ENCODE data around the gene PSMB8.

The PSMB8 gene

DNA sequence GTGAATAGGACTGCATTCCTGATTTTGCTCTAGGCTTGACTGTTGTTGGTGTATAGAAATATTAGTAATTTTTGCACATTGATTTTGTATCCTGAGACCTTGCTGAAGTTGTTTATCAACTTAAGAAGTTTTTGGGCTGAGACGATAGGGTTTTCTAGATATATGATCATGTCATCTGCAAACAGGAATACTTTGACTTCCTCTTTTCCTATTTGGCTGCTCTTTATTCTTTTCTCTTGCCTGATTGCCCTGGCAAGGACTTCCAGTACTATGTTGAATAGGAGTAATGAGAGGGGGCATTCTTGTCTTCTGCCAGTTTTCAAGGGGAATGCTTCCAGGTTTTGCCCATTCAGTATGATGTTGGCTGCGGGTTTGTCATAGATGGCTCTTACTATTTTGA, 40.4 kb downstream of the PSMB8 start:
- no peak overlapping the region for H3K4me3 ChIP-seq (replicated peaks; ENCODE audit: low read depth, low read length)
- DNase-seq (ENCODE audit: low read depth) = no peak
- TF ChIP-seq, protein P1, sequence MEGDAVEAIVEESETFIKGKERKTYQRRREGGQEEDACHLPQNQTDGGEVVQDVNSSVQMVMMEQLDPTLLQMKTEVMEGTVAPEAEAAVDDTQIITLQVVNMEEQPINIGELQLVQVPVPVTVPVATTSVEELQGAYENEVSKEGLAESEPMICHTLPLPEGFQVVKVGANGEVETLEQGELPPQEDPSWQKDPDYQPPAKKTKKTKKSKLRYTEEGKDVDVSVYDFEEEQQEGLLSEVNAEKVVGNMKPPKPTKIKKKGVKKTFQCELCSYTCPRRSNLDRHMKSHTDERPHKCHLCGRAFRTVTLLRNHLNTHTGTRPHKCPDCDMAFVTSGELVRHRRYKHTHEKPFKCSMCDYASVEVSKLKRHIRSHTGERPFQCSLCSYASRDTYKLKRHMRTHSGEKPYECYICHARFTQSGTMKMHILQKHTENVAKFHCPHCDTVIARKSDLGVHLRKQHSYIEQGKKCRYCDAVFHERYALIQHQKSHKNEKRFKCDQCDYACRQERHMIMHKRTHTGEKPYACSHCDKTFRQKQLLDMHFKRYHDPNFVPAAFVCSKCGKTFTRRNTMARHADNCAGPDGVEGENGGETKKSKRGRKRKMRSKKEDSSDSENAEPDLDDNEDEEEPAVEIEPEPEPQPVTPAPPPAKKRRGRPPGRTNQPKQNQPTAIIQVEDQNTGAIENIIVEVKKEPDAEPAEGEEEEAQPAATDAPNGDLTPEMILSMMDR (IDR thresholded peaks at IDR 0.05; ENCODE audit: low read length, missing control alignments) = no peak

DNA sequence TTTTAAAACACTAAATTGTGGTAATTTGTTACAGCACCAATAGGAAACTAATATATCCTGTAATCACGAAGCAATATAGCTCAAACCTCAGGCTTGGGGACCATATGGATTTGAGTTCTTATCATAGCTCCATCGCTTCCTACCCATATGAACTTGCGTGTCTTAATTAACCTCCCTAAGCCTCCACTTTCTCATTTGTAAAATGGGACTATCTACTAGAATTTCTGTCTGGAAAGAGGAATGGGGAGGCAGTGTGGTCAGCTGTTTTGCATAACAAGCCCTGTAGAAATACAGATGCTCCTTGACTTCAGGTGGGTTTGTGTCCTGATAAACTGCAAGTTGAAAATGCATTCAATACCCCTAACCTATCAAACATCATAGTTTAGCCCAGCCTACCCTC, 44.1 kb downstream of the PSMB8 start:
- H3K4me3 ChIP-seq (replicated peaks; ENCODE audit: low read depth, low read length) = no peak overlapping the region
- TF ChIP-seq, protein P1 (IDR thresholded peaks at IDR 0.05; ENCODE audit: low read length, missing control alignments) = no peak
- DNase-seq (ENCODE audit: low read depth) = no peak

DNA sequence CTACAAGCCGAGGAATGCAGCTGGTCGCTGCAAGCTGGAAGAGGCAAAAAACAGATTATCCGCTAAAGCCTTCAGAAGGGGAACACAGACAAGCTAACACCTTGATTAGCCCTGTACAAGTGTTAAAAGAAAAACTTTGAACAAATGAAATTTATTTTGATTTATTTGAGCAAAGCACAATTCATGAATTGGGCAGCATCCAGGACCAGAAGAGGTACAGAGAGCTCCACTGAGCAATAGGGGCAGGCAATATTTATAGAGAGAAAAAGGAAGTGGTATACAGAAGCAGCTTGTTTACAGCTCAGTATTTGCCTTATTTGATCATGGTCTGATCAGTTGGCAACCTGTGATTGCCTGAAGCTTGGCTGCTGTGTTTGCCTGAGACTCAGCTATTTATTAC, 44.7 kb downstream of the PSMB8 start:
- no peak for DNase-seq (ENCODE audit: low read depth)
- H3K4me3 ChIP-seq (replicated peaks; ENCODE audit: low read depth, low read length) = no peak overlapping the region
- TF ChIP-seq, protein P1 (IDR thresholded peaks at IDR 0.05; ENCODE audit: low read length, missing control alignments) = no peak

DNA sequence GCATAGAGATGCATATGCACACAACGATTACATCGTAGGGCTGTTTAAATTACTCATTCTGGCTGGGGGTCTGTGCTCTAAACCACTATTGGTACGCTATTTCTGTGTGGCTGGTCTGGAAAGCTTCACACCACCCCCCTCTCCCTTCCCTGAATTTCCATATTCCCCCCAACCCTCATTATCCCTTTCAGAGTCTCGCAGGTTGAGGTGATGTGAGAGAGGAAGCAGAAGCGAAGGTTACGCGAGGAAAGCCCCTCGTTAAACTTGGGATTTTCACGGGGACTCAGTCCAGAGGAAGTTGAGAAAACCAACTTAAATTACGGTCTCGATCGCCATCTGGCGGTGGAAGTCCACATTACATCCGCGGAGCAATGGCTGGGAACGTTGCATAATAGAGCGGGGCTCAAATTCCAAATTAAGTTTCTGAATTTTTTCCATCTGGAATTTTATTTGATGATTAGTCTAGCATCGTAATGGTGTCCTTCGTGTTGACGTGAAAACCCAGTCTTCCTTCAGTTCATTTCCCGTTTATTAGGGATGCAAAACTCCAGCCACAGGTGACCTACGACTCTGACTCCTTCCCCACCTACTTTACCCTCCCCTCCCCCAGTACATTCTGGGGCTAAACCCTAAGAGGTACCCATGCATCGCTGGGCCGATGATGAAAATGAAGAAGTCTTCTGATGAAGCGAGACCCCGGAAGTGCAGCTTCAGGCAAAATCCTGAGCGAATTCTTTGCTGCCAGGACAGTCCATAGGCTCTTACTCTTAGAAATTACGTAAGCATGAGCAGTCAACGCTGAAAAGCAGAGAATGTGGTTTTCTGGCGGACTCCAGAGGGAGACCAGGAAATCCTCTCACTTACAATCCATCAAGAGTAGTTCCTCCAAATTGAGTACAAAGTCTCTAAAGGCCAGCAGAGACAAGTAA, 46.7 kb downstream of the PSMB8 start:
- TF ChIP-seq, protein P1 (IDR thresholded peaks at IDR 0.05; ENCODE audit: low read length, missing control alignments) = peak; percentile 72
- DNase-seq (ENCODE audit: low read depth) = peak; percentile 75
- peak overlapping the region; percentile 27 for H3K4me3 ChIP-seq (replicated peaks; ENCODE audit: low read depth, low read length)

DNA sequence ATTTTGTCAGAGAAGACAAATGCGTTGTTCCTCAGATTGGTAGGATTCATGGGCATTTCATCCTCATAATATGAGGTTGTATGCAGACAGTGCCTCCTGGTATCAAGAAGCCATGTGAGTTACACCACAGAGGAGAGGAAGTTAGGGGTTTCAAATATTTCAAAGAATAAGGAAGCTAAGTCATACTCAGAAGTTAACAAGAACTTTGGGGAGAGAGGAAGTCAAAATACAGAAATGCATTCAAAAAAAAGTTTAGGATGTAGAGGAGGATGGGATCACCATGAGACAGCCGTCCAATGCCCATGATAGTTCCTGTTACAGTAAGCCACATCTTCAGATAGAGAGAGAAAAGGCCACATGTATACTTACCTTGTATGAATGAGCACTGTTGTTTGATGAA, 49.3 kb downstream of the PSMB8 start:
- no peak for DNase-seq (ENCODE audit: low read depth)
- H3K4me3 ChIP-seq (replicated peaks; ENCODE audit: low read depth, low read length) = no peak overlapping the region
- TF ChIP-seq, protein P1 (IDR thresholded peaks at IDR 0.05; ENCODE audit: low read length, missing control alignments) = no peak

DNA sequence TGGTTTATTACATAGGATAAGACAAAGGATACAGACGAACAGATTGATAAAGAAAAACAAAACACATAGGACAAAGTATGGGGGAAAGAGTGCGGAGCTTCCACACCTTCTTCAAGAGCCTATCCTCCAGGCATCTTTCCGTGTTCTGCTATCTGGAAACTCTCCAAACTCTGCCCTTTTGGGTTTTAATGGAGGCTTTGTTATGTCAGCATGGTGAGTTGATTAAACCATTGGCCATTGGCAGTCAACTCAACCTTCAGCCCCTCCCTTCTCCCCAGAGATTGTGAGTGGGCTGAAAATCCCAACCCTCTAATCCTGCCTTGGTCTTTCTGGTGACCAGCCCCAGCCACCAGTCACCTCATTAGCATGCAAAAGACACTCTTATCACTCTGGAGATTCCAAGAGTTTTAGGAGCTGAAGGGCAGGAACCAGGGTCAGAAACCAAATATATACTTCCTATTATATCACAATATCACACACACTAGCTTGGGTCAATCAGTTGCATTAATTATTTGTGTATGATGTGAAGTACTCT, 50.9 kb downstream of the PSMB8 start:
- no peak for DNase-seq (ENCODE audit: low read depth)
- H3K4me3 ChIP-seq (replicated peaks; ENCODE audit: low read depth, low read length) = no peak overlapping the region
- TF ChIP-seq, protein P1 (IDR thresholded peaks at IDR 0.05; ENCODE audit: low read length, missing control alignments) = no peak

Measured in fibroblast of pulmonary artery (primary cell).